GM20431 (cell line): ENCODE data around the gene DHX57.
"Not testable (repeated sequence)": the region's sequence is repeated elsewhere in the genome, so short reads cannot be mapped to it uniquely, and the experiment has no call there.

Experiments
- in situ Hi-C: fragments of 300-500 bp; cut with MseI, MboI; formaldehyde crosslinking; loops from one replicate; pipeline ENCODE4 v1.15.0; 2020; ENCODE audit warnings: low sequenced_read_pairs; ENCODE audit not compliant: unreplicated experiment

Gene DHX57

GRCh38 chr2:38875227-38875575 is 533 bp downstream of the DHX57 start:
- in situ Hi-C loops = no loop called here

GRCh38 chr2:38873763-38874162 is 2.0 kb downstream of the DHX57 start:
- in situ Hi-C loops = no loop called here

- in situ Hi-C loops = no loop called here
Observed at GRCh38 chr2:38871432-38871831, 4.3 kb downstream of the DHX57 start.

GRCh38 chr2:38866773-38867443 is 8.8 kb downstream of the DHX57 start:
- in situ Hi-C loops = no loop called here

- in situ Hi-C loops = no loop called here
Observed at GRCh38 chr2:38863061-38863695, 12.6 kb downstream of the DHX57 start.

GRCh38 chr2:38862476-38862875 is 13.3 kb downstream of the DHX57 start:
- in situ Hi-C loops = no loop called here

- in situ Hi-C loops = no loop called here
Observed at GRCh38 chr2:38856165-38856564, 19.6 kb downstream of the DHX57 start.

- in situ Hi-C loops = no loop called here
Observed at GRCh38 chr2:38850045-38850444, 25.7 kb downstream of the DHX57 start.

GRCh38 chr2:38836791-38837190 is 38.9 kb downstream of the DHX57 start:
- in situ Hi-C loops = no loop called here

GRCh38 chr2:38835990-38836389 is 39.7 kb downstream of the DHX57 start:
- in situ Hi-C loops = no loop called here

GRCh38 chr2:38835015-38835601 is 40.6 kb downstream of the DHX57 start:
- in situ Hi-C loops = no loop called here

- in situ Hi-C loops = no loop called here
Observed at GRCh38 chr2:38830526-38831159, 45.1 kb downstream of the DHX57 start.

GRCh38 chr2:38829971-38830370 is 45.8 kb downstream of the DHX57 start:
- in situ Hi-C loops = no loop called here

GRCh38 chr2:38828460-38828859 is 47.3 kb downstream of the DHX57 start:
- in situ Hi-C loops = no loop called here

GRCh38 chr2:38827539-38828145 is 48.1 kb downstream of the DHX57 start:
- in situ Hi-C loops = not testable (repeated sequence)

- in situ Hi-C loops = no loop called here
Observed at GRCh38 chr2:38825956-38826355, 49.8 kb downstream of the DHX57 start.

GRCh38 chr2:38824906-38825305 is 50.8 kb downstream of the DHX57 start:
- in situ Hi-C loops = no loop called here

GRCh38 chr2:38823386-38823785 is 52.3 kb downstream of the DHX57 start:
- in situ Hi-C loops = no loop called here

- in situ Hi-C loops = no loop called here
Observed at GRCh38 chr2:38818565-38818964, 57.2 kb downstream of the DHX57 start.

- in situ Hi-C loops = no loop called here
Observed at GRCh38 chr2:38815936-38816335, 59.8 kb downstream of the DHX57 start.

GRCh38 chr2:38810488-38810887 is 65.2 kb downstream of the DHX57 start:
- in situ Hi-C loops = no loop called here
